Kidney tubule cell (primary cell): Measurements from ENCODE around the gene P2RX4.
"Not testable (repeated sequence)": the region's sequence is repeated elsewhere in the genome, so short reads cannot be mapped to it uniquely, and the experiment has no call there.

Experiments
- DNase-seq: peaks from one replicate; pipeline ENCODE4 v3.0.0-alpha.2; 2018; ENCODE audit warnings: low spot score

Gene P2RX4

DNA sequence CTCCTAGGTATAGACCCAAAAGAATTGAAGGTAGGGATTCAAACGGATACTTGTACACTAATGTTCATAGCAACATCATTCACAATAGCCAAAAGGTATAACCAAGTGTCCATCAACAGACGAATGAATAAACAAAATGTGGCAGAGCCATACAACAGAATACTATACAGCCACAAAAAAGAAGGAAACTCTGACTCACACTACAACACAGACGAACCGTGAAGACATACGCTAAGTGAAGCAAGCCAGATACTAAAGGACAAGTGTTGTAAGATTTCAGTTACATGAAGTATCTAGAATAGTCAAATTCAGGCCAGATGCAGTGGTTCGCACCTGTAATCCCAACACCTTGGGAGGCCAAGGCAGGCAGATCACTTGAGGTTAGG lies 67.4 kb downstream of the P2RX4 start:
- no peak for DNase-seq

GRCh38 chr12:121278169-121279070 lies 68.5 kb downstream of the P2RX4 start:
- no peak for DNase-seq

DNA sequence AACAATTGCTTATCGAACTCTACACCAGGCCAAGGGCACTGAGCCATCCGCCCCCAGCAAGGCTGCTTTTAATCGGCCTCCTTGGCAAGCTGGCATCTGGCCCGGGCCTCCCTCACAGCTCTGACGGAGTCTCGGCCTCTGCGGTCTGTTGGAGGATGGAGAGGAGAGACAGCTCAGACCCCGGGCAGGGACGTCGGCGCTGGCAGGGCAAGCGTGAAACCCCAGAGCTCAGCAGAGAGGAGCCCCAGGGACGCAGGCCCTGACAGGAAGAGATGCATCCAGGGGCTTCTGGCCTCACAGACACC lies 69.1 kb downstream of the P2RX4 start:
- DNase-seq = no peak

- DNase-seq = no peak
These were observed 69.6 kb downstream of the P2RX4 start for GRCh38 chr12:121279507-121279915.

GRCh38 chr12:121280531-121280930 lies 70.6 kb downstream of the P2RX4 start:
- not testable (repeated sequence) for DNase-seq

DNA sequence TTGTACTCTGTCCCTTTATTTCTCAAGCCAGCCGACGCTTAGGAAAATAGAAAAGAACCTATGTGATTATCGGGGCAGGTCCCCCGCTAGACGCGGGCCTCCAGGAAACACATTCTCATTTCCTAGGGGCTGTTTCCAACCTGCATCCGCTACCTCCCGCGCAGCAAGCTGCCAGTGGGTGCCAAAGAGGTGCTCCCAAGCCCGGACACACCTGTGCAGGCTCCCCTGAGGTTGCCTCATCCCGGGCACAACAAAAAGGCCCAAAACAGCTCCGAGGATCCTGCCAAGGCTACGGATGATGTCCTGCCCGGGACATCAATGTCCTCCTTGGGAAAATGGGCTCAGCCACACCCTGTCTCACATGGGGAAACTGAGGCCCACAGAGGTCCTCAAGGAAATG lies 71.2 kb downstream of the P2RX4 start:
- not testable (repeated sequence) for DNase-seq

- DNase-seq = no peak
These were observed 72.3 kb downstream of the P2RX4 start for GRCh38 chr12:121282072-121282742.

- DNase-seq = not testable (repeated sequence)
These were observed 73.0 kb downstream of the P2RX4 start for GRCh38 chr12:121282910-121283309.

DNA sequence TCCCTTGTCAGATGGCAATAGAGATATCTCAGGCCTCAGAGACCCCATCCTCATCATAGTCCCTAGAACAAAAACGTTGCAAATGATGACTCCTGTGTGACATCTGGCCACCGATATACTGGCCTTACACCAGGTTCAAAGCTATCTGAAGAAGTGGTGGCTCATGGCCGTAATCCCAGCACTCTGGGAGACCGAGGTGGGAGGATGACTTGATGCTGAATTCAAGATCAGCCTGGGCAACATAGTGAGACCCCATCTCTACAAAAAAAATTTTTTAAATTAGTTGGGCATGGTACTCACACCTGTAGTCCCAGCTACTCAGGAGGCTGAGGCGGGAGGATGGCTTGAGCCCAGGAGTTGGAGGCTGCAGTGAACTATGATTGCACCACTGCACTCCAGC lies 73.5 kb downstream of the P2RX4 start:
- DNase-seq = no peak
